BJ (cell line): Measurements from ENCODE around the gene MYH1. TPM values are rescaled to one million over a fixed set of nuclear protein-coding genes. Genes with fewer than 3 reads are reported as not detected.
"Not testable (repeated sequence)": the region's sequence is repeated elsewhere in the genome, so short reads cannot be mapped to it uniquely, and the experiment has no call there.

ENCODE experiments used
- CTCF ChIA-PET: fragments of 350-600 bp; formaldehyde crosslinking; extraction: SDS; loops from one replicate; lab custom pipeline; 2021; ENCODE audit warnings: antibody characterized with exemption, inconsistent platforms; lab: Yijun Ruan, JAX
- POLR2A ChIA-PET: fragments of 300-600 bp; sonication (Branson Sonifier 250); formaldehyde crosslinking; extraction: SDS; loops from one replicate; lab custom pipeline; 2021; ENCODE audit warnings: antibody characterized with exemption; lab: Charles Lee
- DNase-seq: peaks from one replicate; pipeline ENCODE4 v3.0.0-alpha.2; 2011; ENCODE audit warnings: low read depth
- H3K27me3 ChIP-seq: 2 replicates; pipeline ENCODE4 v1.6.0; 2011; ENCODE audit warnings: low read length; ENCODE audit not compliant: control insufficient read depth, insufficient read depth
- H3K36me3 ChIP-seq: 2 replicates; pipeline ENCODE4 v1.5.1; 2011; ENCODE audit warnings: low read length; ENCODE audit not compliant: control insufficient read depth, insufficient read depth
- H3K4me3 ChIP-seq: 2 replicates; pipeline ENCODE4 v1.5.1; 2011; ENCODE audit warnings: low read depth, mild to moderate bottlenecking, control low read depth, low read length
- polyA plus RNA-seq: library from polyadenylated mRNA; depleted of rRNA; stranded (reverse); fragments of >200 nt; gene quantifications from 2 replicates; pipeline ENCODE4 v1.2.3, GENCODE V29; 2011
- TF ChIP-seq, protein P1 (sequence below): IDR thresholded peaks from 2 replicates; pipeline ENCODE4 v1.5.1; 2011; ENCODE audit warnings: low read depth, mild to moderate bottlenecking, control low read depth, inconsistent platforms, low read length, moderate library complexity; ENCODE audit not compliant: insufficient read depth

MYH1 gene
- polyA plus RNA-seq, 1 experiment: 0.01 TPM

DNA sequence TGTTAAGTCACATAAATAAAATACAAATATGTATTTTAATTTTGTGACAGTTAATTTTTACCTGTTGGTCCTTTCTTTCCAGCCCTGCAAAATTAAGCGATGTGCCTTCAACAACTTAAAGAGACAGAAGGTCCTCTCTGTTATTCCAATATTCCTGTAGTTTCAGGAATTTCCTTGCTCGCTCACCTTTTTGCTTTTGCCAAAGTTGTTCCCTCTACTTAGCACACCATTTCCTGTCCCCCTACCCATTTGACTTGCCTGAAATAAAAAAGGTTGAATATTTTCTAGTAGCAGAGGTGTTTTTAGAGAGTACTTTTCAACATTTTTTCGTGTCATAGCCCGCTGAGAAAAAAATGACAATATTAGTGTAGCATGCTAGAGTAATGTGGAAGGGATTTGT is 31.7 kb upstream of the MYH1 start:
- Histone ChIP-seq H3K27me3 (no peaks in the 10 kb centered on the region), H3K4me3 (no peak overlapping the region), H3K36me3 (no peaks in the 10 kb centered on the region)
- ChIA-PET POLR2A (no interaction called here), CTCF (no interaction called here)
- DNase-seq: no peak
- TF ChIP-seq, protein P1, sequence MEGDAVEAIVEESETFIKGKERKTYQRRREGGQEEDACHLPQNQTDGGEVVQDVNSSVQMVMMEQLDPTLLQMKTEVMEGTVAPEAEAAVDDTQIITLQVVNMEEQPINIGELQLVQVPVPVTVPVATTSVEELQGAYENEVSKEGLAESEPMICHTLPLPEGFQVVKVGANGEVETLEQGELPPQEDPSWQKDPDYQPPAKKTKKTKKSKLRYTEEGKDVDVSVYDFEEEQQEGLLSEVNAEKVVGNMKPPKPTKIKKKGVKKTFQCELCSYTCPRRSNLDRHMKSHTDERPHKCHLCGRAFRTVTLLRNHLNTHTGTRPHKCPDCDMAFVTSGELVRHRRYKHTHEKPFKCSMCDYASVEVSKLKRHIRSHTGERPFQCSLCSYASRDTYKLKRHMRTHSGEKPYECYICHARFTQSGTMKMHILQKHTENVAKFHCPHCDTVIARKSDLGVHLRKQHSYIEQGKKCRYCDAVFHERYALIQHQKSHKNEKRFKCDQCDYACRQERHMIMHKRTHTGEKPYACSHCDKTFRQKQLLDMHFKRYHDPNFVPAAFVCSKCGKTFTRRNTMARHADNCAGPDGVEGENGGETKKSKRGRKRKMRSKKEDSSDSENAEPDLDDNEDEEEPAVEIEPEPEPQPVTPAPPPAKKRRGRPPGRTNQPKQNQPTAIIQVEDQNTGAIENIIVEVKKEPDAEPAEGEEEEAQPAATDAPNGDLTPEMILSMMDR: no peak

DNA sequence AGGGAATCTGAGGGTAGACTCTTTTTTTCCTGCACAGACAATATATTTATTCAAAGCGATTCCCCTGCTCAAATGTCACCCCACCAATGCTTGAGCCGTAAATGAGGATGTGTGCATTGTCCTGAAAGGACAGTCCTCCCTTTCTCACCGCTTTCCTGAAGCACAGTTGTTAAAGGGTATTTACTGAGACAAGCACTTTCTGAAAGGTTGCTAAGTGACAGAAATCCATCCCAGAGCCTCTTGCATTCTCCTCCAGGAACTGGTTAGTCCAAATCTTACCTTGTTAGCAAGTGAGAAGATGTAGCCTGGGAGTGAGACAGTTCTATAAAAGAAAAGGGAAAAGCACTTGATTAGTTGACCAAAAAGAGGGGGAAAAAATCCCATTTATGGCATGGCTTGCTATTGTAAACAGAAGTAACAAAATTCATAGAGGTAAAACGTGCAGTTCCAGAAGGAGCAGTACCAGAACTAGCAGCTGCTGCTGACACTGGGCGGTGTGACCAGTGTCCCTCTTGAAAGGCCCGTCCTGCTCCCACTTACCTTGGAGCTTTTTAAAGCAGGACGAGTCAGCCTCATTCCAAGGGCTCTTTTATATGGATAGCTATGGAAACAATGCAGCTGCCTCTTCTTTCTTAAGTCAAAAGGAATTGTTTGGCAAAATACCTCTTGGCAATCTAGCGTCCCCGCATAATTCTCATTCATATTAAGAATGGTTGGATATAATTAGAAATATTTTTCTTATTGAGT is 30.9 kb upstream of the MYH1 start, which contains the start of gene MYH2:
MYH2 (minus strand) TSS at position 563 of the 747 bp plus-strand sequence. CDS start 1,738 bp downstream, outside the sequence.
- H3K4me3 ChIP-seq: no peak within 1 kb of the TSS
- ChIA-PET CTCF (no interaction called here), POLR2A (no interaction called here)
- TF ChIP-seq, protein P1: no peak
- DNase-seq: no peak
- H3K36me3 ChIP-seq: no peaks in the 10 kb centered on the region
- H3K27me3 ChIP-seq: no peaks in the 10 kb centered on the region

DNA sequence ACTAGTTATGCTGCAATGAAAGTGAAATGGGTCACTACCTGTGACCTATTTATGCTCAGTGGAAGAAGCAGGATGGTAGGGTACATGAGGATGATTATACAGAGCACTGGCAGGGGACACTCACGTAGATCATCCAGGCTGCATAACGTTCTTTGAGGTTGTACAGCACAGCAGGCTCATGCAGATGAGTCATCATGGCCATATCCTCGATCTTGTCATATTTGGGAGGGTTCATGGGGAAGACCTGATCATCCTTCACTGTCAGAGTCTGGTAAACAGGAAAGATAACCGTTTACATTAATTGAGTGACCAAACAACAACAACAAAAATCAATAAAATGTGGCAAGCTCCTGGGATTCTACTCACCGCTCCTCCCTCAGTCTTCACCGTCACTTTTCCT is 29.0 kb upstream of the MYH1 start:
- H3K27me3 ChIP-seq: no peaks in the 10 kb centered on the region
- CTCF ChIA-PET: no interaction called here
- DNase-seq: no peak
- no peaks in the 10 kb centered on the region for H3K36me3 ChIP-seq
- POLR2A ChIA-PET: no interaction called here
- TF ChIP-seq, protein P1: no peak
- no peak overlapping the region for H3K4me3 ChIP-seq

DNA sequence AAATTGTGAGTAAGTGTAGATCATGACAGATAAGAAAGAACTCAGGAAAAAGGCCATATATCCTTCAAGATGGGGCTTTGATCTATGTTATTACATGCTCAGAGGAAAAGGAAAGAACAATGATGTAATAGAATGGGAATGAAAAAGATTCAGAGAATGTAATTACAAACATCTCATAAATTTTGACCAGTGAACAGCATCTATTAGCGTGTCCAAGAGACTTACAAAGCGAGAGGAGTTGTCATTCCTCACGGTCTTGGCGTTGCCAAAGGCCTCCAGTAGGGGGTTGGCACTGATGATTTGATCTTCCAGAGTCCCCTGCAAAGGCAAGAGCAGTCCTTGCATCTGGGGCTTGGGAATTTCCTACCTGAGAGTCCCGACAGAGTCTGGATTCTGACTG is 25.1 kb upstream of the MYH1 start:
- H3K36me3 ChIP-seq, H3K4me3 ChIP-seq, H3K27me3 ChIP-seq, POLR2A ChIA-PET: not testable (repeated sequence)
- DNase-seq: peak; percentile 46
- CTCF ChIA-PET: interaction anchor here (1.1 kb wide), 1 partner anchor 71 kb away, joined by 4 read pairs; no protein-coding TSS in a partner anchor

DNA sequence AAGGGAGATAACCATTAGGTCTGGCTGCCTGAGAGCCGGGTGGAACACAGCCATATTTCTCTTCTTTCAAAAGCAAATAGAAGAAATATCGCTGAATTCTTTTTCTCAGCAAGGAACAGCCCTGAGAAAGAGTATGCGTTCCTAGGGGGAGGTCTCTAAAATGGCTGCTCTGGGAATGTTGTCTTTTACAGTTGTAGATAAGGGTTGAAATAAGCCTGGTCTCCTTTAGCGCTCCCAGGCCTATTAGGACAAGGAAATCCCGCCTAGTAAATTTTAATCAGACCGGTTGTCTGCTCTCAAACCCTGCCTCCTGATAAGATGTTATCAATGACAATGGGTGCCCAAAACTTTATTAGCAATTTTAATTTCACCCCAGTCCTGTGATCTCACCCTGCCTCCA is 22.8 kb upstream of the MYH1 start:
- H3K27me3 ChIP-seq, H3K36me3 ChIP-seq, DNase-seq, CTCF ChIA-PET, H3K4me3 ChIP-seq, POLR2A ChIA-PET: not testable (repeated sequence)

DNA sequence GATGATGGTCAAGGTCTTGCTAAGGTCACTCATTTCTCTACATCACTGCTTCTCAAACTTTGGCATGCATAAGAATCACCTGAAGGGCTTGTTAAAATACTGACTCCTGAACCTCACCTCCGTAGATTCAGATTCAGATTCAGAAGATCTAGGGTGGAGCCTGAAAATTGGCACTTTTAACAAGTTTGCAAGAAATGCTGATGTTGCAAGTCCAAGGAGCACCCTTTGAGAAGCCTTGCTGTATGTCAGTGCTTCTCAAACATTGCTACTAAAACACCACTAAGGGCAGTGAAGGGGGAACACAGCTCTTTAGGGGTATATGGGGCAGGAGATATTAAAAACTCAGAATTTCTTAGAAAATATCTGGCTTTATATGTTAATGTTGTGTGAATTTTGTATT is 13.7 kb upstream of the MYH1 start:
- Histone ChIP-seq H3K27me3 (no peaks in the 10 kb centered on the region), H3K4me3 (no peak overlapping the region), H3K36me3 (no peaks in the 10 kb centered on the region)
- CTCF ChIA-PET: no interaction called here
- TF ChIP-seq, protein P1: no peak
- no peak for DNase-seq
- POLR2A ChIA-PET: no interaction called here
